Sigmoid colon (tissue), 7 donors: ENCODE results near the gene CBFA2T2. TPM values are rescaled to one million over a fixed set of nuclear protein-coding genes. Genes with fewer than 3 reads are reported as not detected.
"Not testable (repeated sequence)": the region's sequence is repeated elsewhere in the genome, so short reads cannot be mapped to it uniquely, and the experiment has no call there.

Experiments used
- DNase-seq: peaks from one replicate; pipeline ENCODE4 v3.0.0-alpha.2; 2019
- H3K27ac ChIP-seq, 4 donors: fragments of 200-600 bp; sonication (generic); one replicate each; pipeline ENCODE4 v1.5.1; 2016 to 2019; ENCODE audit warnings: mild to moderate bottlenecking in 1 of 4
- H3K27me3 ChIP-seq, 3 donors: fragments of 200-600 bp; sonication (generic); one replicate each; pipeline ENCODE4 v1.5.1; 2019; ENCODE audit warnings: mild to moderate bottlenecking in 1 of 3
- H3K36me3 ChIP-seq, 4 donors: fragments of 200-600 bp; sonication (generic); one replicate each; pipeline ENCODE4 v1.5.1; 2016 to 2019
- H3K4me1 ChIP-seq, 4 donors: fragments of 200-600 bp; sonication (generic); one replicate each; pipeline ENCODE4 v1.5.1; 2017 to 2019
- H3K4me3 ChIP-seq, 4 donors: fragments of 200-600 bp; sonication (generic); one replicate each; pipeline ENCODE4 v1.5.1; 2017 to 2019; ENCODE audit warnings: mild to moderate bottlenecking in 2 of 4, moderate library complexity in 1 of 4
- H3K9me3 ChIP-seq, 4 donors: fragments of 200-600 bp in 3 of 4; sonication (generic) in 3 of 4; one replicate each; pipeline versions ENCODE4 v1.5.1 to v1.6.1; 2013 to 2019
- CTCF ChIP-seq, 4 experiments: fragments of 450-650 bp in 3 of 4; fragments of 200-600 bp in 1 of 4; IDR thresholded peaks; one replicate each; pipeline ENCODE4 v1.5.1; 2016 to 2019; ENCODE audit warnings: antibody characterized with exemption in 4 of 4, mild to moderate bottlenecking in 3 of 4, moderate library complexity in 2 of 4
- EP300 ChIP-seq, 4 donors: sonication (generic); formaldehyde crosslinking; IDR thresholded peaks; one replicate each; pipeline ENCODE4 v1.6.1; 2017; ENCODE audit warnings: antibody characterized with exemption in 4 of 4
- POLR2A ChIP-seq, 2 donors: fragments of 450-650 bp; IDR thresholded peaks; one replicate each; pipeline ENCODE4 v1.6.1; 2016; ENCODE audit warnings: antibody characterized with exemption in 2 of 2, mild to moderate bottlenecking in 2 of 2, moderate library complexity in 2 of 2
- POLR2AphosphoS5 ChIP-seq, 4 donors: sonication (generic); formaldehyde crosslinking; IDR thresholded peaks; one replicate each; pipeline ENCODE4 v1.6.1; 2017; ENCODE audit warnings: antibody characterized with exemption in 4 of 4
- WGBS, 2 donors: extraction: QIAGEN DNeasy Blood & Tissue Kit; methylation state at CpG; one replicate each; pipeline ENCODE4 v1.1.7; 2013; 5-methylcytosine and 5-hydroxymethylcytosine counted together
- intact Hi-C: fragments of 100-400 bp; cut with DNase I; formaldehyde crosslinking; loops from one replicate; pipeline ENCODE4 v1.15.1; 2023
- polyA plus RNA-seq, 3 donors: library from polyadenylated mRNA; stranded (reverse); fragments of 200-250 nt; gene quantifications; one replicate each; pipeline ENCODE4 v1.2.3, GENCODE V29; 2013
- total RNA-seq, 4 donors: library from RNA; depleted of rRNA; stranded (reverse); fragments of >200 nt; gene quantifications; one replicate each; pipeline ENCODE4 v1.1.0, GENCODE V29; 2016
- donor health status: healthy with polysubstance abuse.
- donor health status: Bipolar disorder and iron deficiency.
- donor health status: healthy.

CBFA2T2 gene
- total and polyA plus RNA-seq, 7 donors, result 5.4 to 26.0 (median 17.1) TPM

DNA sequence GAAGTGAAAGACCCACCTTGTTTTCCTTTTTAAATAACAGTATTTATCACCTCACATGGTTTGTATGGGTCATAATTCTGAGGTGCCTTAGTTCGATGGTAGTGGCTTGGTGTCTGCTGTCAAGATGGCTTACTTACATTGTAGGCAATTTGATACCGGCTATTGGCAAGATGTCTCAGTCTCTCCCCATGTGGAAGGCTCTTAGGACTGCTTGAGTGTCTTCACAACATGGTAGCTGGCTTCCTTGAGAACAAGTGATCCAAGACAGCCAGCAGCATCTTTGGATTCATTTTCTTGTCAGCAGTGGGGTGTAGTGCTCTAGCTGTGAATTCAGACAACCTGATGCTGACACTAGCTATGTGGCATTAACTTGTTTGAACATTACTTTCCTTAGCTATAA, 70.1 kb downstream of the CBFA2T2 start:
- Histone ChIP-seq H3K4me3 (no peak overlapping the region), H3K27me3 (no peaks in the 10 kb centered on the region), H3K27ac (peak overlapping the region in 3 of 4 donors; percentile 72 to 79 (median 76)), H3K36me3 (peaks cover 0 to 5% (median 0%) of the 10 kb centered on the region in 4 donors), H3K4me1 (peaks cover 0 to 46% (median 42%) of the 10 kb centered on the region in 4 donors), H3K9me3 (no peaks in the 10 kb centered on the region)
- WGBS, 2 donors, result 93% methylated on average over 2 of the region's 2 CpGs
- no peak for DNase-seq
- TF ChIP-seq POLR2AphosphoS5 (IDR thresholded peaks at IDR 0.05) (no peak), POLR2A (IDR thresholded peaks at IDR 0.05) (no peak), EP300 (IDR thresholded peaks at IDR 0.05) (no peak), CTCF (IDR thresholded peaks at IDR 0.05) (no peak)
- intact Hi-C loops, result loop anchor here (5.0 kb wide), 2 partner anchors 68 to 107 kb away; partner anchors contain the start of genes ACTL10 and CBFA2T2

GRCh38 chr20:33561053-33561452, 71.2 kb downstream of the CBFA2T2 start:
- H3K36me3 ChIP-seq, DNase-seq, H3K27me3 ChIP-seq, H3K4me3 ChIP-seq, H3K9me3 ChIP-seq: not testable (repeated sequence)
- H3K4me1 ChIP-seq, result peaks cover 0 to 48% (median 39%) of the 10 kb centered on the region in 4 donors
- H3K27ac ChIP-seq, result peak overlapping the region in 3 of 4 donors; percentile 72 to 79 (median 76)
- 86 to 93% methylated on average over 6 of the region's 6 CpGs for WGBS, 2 donors
- intact Hi-C loops, result loop anchor here (5.0 kb wide), 2 partner anchors 69 to 106 kb away; partner anchors contain the start of genes ACTL10 and CBFA2T2

- H3K4me1 ChIP-seq, result peaks cover 0 to 54% (median 45%) of the 10 kb centered on the region in 4 donors
- peak overlapping the region in 3 of 4 donors; percentile 25 to 35 (median 25) for H3K4me3 ChIP-seq
- intact Hi-C loops, result loop anchor here (5.0 kb wide), 2 partner anchors 70 to 105 kb away; partner anchors contain the start of genes ACTL10 and CBFA2T2
Observed at GRCh38 chr20:33561692-33562601, 72.1 kb downstream of the CBFA2T2 start.

GRCh38 chr20:33563788-33564187, 73.9 kb downstream of the CBFA2T2 start:
- H3K27ac ChIP-seq, result peak overlapping the region in 3 of 4 donors; percentile 72 to 79 (median 76)
- H3K36me3 ChIP-seq, result no peaks in the 10 kb centered on the region
- no peak for TF ChIP-seq POLR2A (IDR thresholded peaks at IDR 0.05)
- no peak for TF ChIP-seq CTCF (IDR thresholded peaks at IDR 0.05)
- no peak for TF ChIP-seq POLR2AphosphoS5 (IDR thresholded peaks at IDR 0.05)
- no peak for TF ChIP-seq EP300 (IDR thresholded peaks at IDR 0.05)
- no peak for DNase-seq
- H3K27me3 ChIP-seq, result no peaks in the 10 kb centered on the region
- H3K4me3 ChIP-seq, result no peak overlapping the region
- intact Hi-C loops, result loop anchor here (5.0 kb wide), 2 partner anchors 71 to 104 kb away; partner anchors contain the start of genes ACTL10 and CBFA2T2
- H3K4me1 ChIP-seq, result peaks cover 0 to 70% (median 58%) of the 10 kb centered on the region in 4 donors
- no peaks in the 10 kb centered on the region for H3K9me3 ChIP-seq
- WGBS, 2 donors, result 85 to 95% methylated on average over 8 of the region's 8 CpGs

More at GRCh38 chr20:33561692-33562601, 72.1 kb downstream of the CBFA2T2 start:
- Histone ChIP-seq H3K27me3 (no peaks in the 10 kb centered on the region), H3K27ac (peak overlapping the region; percentile 57 to 79 (median 74)), H3K36me3 (peaks cover 0 to 5% (median 0%) of the 10 kb centered on the region in 4 donors), H3K9me3 (no peaks in the 10 kb centered on the region)
- TF ChIP-seq EP300 (IDR thresholded peaks at IDR 0.05) (peak in 3 of 4 donors; percentile 51 to 81 (median 57)), POLR2A (IDR thresholded peaks at IDR 0.05) (no peak), CTCF (IDR thresholded peaks at IDR 0.05) (no peak), POLR2AphosphoS5 (IDR thresholded peaks at IDR 0.05) (peak; percentile 95 to 99 (median 98))
- peak; percentile 96 for DNase-seq
- 18 to 47% methylated on average over 5 of the region's 5 CpGs for WGBS, 2 donors
